Liver (tissue), 3 donors: Measurements from ENCODE around the gene PGAM5.

ENCODE experiments used
- FOXA1 ChIP-seq: IDR thresholded peaks from 2 replicates; pipeline ENCODE4 v1.6.1; 2016; ENCODE audit warnings: antibody characterized with exemption
- SP1 ChIP-seq: IDR thresholded peaks from 2 replicates; pipeline ENCODE4 v1.6.1; 2018; ENCODE audit warnings: antibody characterized with exemption, mild to moderate bottlenecking
- YY1 ChIP-seq: IDR thresholded peaks from 2 replicates; pipeline ENCODE4 v1.6.1; 2016; ENCODE audit warnings: antibody characterized with exemption, mild to moderate bottlenecking
- TF ChIP-seq, protein P1 (sequence below): fragments of 150-350 bp; IDR thresholded peaks from 2 replicates; pipeline ENCODE4 v1.5.1; 2017; ENCODE audit warnings: improper control_type of control experiment, low read depth, low read length; ENCODE audit not compliant: missing input control
- TF ChIP-seq, protein P2 (sequence below): IDR thresholded peaks from 2 replicates; pipeline ENCODE4 v1.6.1; 2016; ENCODE audit warnings: antibody characterized with exemption
- TF ChIP-seq, protein P3 (sequence below): IDR thresholded peaks from 2 replicates; pipeline ENCODE4 v1.6.1; 2016; ENCODE audit warnings: antibody characterized with exemption
- TF ChIP-seq, protein P4 (sequence below): IDR thresholded peaks from 2 replicates; pipeline ENCODE4 v1.6.1; 2016; ENCODE audit warnings: antibody characterized with exemption, mild to moderate bottlenecking
- donor health status: healthy.
- donor health status: healthy.

DNA sequence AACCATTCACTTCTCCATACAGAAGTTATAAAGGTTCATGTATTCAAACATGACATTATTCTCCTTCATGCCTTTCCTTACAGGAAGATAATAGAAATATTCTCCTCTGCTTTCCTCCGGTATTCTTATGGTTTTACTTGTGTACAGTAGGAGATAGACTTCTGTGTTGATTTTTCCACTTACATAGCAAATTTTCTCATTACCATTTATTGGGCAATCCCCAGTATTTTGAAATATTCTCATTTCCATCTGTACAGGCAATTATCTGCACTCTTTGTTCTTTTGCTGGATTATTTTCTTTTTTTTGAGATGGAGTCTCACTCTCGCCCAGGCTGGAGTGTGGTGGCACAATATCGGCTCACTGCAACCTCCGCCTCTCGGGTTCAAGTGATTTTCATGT, 12.3 kb upstream of the PGAM5 start:
- TF ChIP-seq, protein P1, sequence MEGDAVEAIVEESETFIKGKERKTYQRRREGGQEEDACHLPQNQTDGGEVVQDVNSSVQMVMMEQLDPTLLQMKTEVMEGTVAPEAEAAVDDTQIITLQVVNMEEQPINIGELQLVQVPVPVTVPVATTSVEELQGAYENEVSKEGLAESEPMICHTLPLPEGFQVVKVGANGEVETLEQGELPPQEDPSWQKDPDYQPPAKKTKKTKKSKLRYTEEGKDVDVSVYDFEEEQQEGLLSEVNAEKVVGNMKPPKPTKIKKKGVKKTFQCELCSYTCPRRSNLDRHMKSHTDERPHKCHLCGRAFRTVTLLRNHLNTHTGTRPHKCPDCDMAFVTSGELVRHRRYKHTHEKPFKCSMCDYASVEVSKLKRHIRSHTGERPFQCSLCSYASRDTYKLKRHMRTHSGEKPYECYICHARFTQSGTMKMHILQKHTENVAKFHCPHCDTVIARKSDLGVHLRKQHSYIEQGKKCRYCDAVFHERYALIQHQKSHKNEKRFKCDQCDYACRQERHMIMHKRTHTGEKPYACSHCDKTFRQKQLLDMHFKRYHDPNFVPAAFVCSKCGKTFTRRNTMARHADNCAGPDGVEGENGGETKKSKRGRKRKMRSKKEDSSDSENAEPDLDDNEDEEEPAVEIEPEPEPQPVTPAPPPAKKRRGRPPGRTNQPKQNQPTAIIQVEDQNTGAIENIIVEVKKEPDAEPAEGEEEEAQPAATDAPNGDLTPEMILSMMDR = no peak
- TF ChIP-seq YY1 (no peak), SP1 (no peak), FOXA1 (no peak)
- TF ChIP-seq, protein P2, sequence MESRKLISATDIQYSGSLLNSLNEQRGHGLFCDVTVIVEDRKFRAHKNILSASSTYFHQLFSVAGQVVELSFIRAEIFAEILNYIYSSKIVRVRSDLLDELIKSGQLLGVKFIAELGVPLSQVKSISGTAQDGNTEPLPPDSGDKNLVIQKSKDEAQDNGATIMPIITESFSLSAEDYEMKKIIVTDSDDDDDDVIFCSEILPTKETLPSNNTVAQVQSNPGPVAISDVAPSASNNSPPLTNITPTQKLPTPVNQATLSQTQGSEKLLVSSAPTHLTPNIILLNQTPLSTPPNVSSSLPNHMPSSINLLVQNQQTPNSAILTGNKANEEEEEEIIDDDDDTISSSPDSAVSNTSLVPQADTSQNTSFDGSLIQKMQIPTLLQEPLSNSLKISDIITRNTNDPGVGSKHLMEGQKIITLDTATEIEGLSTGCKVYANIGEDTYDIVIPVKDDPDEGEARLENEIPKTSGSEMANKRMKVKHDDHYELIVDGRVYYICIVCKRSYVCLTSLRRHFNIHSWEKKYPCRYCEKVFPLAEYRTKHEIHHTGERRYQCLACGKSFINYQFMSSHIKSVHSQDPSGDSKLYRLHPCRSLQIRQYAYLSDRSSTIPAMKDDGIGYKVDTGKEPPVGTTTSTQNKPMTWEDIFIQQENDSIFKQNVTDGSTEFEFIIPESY = no peak
- TF ChIP-seq, protein P3, sequence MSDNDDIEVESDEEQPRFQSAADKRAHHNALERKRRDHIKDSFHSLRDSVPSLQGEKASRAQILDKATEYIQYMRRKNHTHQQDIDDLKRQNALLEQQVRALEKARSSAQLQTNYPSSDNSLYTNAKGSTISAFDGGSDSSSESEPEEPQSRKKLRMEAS = no peak
- TF ChIP-seq, protein P4, sequence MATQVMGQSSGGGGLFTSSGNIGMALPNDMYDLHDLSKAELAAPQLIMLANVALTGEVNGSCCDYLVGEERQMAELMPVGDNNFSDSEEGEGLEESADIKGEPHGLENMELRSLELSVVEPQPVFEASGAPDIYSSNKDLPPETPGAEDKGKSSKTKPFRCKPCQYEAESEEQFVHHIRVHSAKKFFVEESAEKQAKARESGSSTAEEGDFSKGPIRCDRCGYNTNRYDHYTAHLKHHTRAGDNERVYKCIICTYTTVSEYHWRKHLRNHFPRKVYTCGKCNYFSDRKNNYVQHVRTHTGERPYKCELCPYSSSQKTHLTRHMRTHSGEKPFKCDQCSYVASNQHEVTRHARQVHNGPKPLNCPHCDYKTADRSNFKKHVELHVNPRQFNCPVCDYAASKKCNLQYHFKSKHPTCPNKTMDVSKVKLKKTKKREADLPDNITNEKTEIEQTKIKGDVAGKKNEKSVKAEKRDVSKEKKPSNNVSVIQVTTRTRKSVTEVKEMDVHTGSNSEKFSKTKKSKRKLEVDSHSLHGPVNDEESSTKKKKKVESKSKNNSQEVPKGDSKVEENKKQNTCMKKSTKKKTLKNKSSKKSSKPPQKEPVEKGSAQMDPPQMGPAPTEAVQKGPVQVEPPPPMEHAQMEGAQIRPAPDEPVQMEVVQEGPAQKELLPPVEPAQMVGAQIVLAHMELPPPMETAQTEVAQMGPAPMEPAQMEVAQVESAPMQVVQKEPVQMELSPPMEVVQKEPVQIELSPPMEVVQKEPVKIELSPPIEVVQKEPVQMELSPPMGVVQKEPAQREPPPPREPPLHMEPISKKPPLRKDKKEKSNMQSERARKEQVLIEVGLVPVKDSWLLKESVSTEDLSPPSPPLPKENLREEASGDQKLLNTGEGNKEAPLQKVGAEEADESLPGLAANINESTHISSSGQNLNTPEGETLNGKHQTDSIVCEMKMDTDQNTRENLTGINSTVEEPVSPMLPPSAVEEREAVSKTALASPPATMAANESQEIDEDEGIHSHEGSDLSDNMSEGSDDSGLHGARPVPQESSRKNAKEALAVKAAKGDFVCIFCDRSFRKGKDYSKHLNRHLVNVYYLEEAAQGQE = no peak
